Stimulated activated CD8-positive, alpha-beta memory T cell treated with anti-CD3 and anti-CD28 coated beads, Interleukin-7, amount 100 ng/mL, for 1 hour (primary cell): Measurements from ENCODE around the gene TBX3.

Experiments
- DNase-seq, 2 donors: peaks; one replicate each; pipeline ENCODE4 v3.0.0-alpha.2; 2020; ENCODE audit warnings: low read depth in 2 of 2

The TBX3 gene

GRCh38 chr12:114682785-114683708, 928 bp downstream of the TBX3 start:
- DNase-seq = no peak

- no peak for DNase-seq
Observed at GRCh38 chr12:114682106-114682784, 1.7 kb downstream of the TBX3 start.

GRCh38 chr12:114681116-114681871, 2.7 kb downstream of the TBX3 start:
- DNase-seq = no peak

- DNase-seq = no peak
Observed at GRCh38 chr12:114680604-114681069, 3.3 kb downstream of the TBX3 start.

- DNase-seq = no peak
Observed at GRCh38 chr12:114679942-114680341, 4.0 kb downstream of the TBX3 start.

- DNase-seq = no peak
Observed at GRCh38 chr12:114679452-114679875, 4.5 kb downstream of the TBX3 start.

- DNase-seq = no peak
Observed at GRCh38 chr12:114678718-114679117, 5.3 kb downstream of the TBX3 start.

GRCh38 chr12:114678028-114678427, 5.9 kb downstream of the TBX3 start:
- no peak for DNase-seq

GRCh38 chr12:114676142-114676741, 7.7 kb downstream of the TBX3 start:
- no peak for DNase-seq

- no peak for DNase-seq
Observed at GRCh38 chr12:114674251-114675047, 9.5 kb downstream of the TBX3 start.

- DNase-seq = no peak
Observed at GRCh38 chr12:114673901-114674250, 10.1 kb downstream of the TBX3 start.

GRCh38 chr12:114673169-114673833, 10.7 kb downstream of the TBX3 start:
- no peak for DNase-seq

- DNase-seq = no peak
Observed at GRCh38 chr12:114672817-114673168, 11.2 kb downstream of the TBX3 start.

GRCh38 chr12:114671443-114672411, 12.2 kb downstream of the TBX3 start:
- no peak for DNase-seq

GRCh38 chr12:114671066-114671442, 12.9 kb downstream of the TBX3 start:
- DNase-seq = no peak

GRCh38 chr12:114670291-114670980, 13.5 kb downstream of the TBX3 start:
- no peak for DNase-seq

- no peak for DNase-seq
Observed at GRCh38 chr12:114669401-114670290, 14.3 kb downstream of the TBX3 start.

GRCh38 chr12:114668886-114669288, 15.1 kb downstream of the TBX3 start:
- DNase-seq = no peak
